Measurements from ENCODE around the gene CT55. TPM values are rescaled to one million over a fixed set of nuclear protein-coding genes. Genes with fewer than 3 reads are reported as not detected.
A peak's percentile ranks its signal among the peaks of the same experiment; 100 is the strongest.
"Not testable (repeated sequence)": the region's sequence is repeated elsewhere in the genome, so short reads cannot be mapped to it uniquely, and the experiment has no call there.

CT55 gene, protein sequence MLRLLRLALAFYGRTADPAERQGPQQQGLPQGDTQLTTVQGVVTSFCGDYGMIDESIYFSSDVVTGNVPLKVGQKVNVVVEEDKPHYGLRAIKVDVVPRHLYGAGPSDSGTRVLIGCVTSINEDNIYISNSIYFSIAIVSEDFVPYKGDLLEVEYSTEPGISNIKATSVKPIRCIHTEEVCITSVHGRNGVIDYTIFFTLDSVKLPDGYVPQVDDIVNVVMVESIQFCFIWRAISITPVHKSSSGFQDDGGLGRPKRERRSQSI
- total RNA-seq, result not detected

DNA sequence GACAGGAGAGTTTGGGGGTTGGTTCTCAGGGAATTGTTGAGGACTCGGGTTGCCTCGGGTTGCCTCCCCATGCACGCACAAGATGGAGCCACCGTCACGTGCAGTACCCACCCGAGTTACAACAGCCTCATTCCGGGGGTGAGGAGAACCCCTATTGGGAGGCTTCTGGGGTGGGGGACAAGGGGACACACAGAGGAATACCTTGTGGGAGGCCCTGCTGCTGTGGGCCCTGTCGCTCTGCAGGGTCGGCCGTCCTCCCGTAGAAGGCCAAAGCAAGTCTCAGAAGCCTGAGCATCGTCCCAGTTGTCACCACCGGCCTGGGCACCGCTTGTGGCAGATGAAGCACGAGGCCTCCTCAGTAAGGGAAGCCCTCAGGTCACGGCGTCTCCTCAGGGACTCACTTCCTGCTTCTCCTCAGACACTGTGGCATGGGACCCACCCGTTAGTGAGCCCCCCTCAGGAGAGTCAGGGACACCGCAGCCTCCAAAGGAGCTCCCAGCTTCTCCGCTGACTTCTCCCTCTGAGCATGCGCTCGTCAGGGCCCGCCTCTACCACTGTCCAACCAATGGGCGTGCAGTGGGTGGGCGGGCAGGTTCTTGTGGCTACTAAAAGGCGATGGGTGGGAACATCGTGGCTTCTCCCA, at the start of gene CT55:
Gene CT55, minus strand, starts transcription at position 522 of the 643 bp plus-strand sequence. Its CDS starts 227 bp downstream, at position 295.
- ChIA-PET POLR2A (no interaction called here), CTCF (no interaction called here)
- Mint-ChIP-seq H3K9me3 (no peaks in the 10 kb centered on the region), H3K4me3 (no peak within 1 kb of the TSS), H3K4me1 (ENCODE audit: low read depth) (peaks cover 3% of the 10 kb centered on the region), H3K36me3 (ENCODE audit: low read depth) (no peaks in the 10 kb centered on the region), H3K27ac (no peak within 1 kb of the TSS), H3K27me3 (peaks cover 11% of the 10 kb centered on the region)
- intact Hi-C loops (cut with micrococcal nuclease), result no loop called here
- DNase-seq (no peak), ATAC-seq (no peak)
- TF ChIP-seq, protein P1, sequence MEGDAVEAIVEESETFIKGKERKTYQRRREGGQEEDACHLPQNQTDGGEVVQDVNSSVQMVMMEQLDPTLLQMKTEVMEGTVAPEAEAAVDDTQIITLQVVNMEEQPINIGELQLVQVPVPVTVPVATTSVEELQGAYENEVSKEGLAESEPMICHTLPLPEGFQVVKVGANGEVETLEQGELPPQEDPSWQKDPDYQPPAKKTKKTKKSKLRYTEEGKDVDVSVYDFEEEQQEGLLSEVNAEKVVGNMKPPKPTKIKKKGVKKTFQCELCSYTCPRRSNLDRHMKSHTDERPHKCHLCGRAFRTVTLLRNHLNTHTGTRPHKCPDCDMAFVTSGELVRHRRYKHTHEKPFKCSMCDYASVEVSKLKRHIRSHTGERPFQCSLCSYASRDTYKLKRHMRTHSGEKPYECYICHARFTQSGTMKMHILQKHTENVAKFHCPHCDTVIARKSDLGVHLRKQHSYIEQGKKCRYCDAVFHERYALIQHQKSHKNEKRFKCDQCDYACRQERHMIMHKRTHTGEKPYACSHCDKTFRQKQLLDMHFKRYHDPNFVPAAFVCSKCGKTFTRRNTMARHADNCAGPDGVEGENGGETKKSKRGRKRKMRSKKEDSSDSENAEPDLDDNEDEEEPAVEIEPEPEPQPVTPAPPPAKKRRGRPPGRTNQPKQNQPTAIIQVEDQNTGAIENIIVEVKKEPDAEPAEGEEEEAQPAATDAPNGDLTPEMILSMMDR (IDR thresholded peaks at IDR 0.05), result no peak

DNA sequence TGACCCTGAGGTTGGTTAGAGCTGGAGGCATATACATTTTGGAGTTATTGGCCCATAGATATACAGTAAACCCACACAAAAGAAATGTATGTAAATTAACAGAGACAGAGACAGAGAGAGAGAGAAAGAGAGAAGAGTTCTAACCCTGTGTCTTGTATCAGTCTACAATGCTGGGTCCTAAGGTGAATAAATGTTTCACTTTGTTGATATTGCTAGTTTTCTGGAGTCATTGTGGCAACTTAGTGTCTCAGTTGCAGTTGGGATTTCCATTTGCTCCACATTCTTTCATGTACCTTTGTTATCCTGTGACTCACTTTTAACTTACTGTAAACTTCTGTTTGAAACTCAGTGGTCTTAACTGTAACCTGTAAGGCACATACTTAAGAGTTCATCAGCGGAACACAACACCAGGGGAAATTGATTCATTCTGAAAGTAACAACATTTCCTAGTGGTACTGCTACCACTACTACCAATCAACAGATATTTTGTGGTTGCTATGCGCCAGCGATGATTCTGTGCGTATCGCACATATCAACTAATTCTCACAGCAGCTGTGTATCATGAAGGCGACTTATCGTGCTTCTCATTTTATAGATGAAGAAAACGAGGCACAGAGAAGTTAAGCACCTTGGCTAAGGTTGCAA, 42.1 kb upstream of the CT55 start:
- Mint-ChIP-seq H3K4me3 (no peak overlapping the region), H3K27me3 (no peaks in the 10 kb centered on the region), H3K36me3 (ENCODE audit: low read depth) (no peaks in the 10 kb centered on the region), H3K27ac (peak overlapping the region; percentile 36), H3K4me1 (ENCODE audit: low read depth) (peaks cover 14% of the 10 kb centered on the region), H3K9me3 (no peaks in the 10 kb centered on the region)
- intact Hi-C loops (cut with micrococcal nuclease), result no loop called here
- DNase-seq, result peak; percentile 70
- TF ChIP-seq, protein P1 (IDR thresholded peaks at IDR 0.05), result no peak
- ATAC-seq, result peak; percentile 87
- POLR2A ChIA-PET, result no interaction called here
- CTCF ChIA-PET, result no interaction called here

DNA sequence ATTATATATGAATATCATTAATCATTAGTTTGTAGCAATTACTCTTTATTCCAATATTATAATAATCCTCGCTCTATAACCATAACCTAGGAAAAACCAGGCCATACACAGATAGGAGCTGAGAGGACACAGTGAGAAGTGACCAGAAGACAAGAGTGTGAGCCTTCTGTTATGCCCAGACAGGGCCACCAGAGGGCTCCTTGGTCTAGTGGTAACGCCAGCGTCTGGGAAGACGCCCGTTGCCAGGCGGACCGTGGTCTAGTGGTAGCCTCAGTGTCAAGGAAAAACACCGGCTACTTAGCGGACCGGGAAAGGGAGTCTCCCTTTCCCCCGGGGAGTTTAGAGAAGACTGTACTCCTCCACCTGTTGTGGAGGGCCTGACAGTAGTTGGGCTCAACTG, 35.2 kb upstream of the CT55 start:
- intact Hi-C loops (cut with micrococcal nuclease); H3K27ac Mint-ChIP-seq; ATAC-seq; H3K4me1 Mint-ChIP-seq (ENCODE audit: low read depth); H3K27me3 Mint-ChIP-seq; POLR2A ChIA-PET; H3K4me3 Mint-ChIP-seq; H3K9me3 Mint-ChIP-seq; H3K36me3 Mint-ChIP-seq (ENCODE audit: low read depth): not testable (repeated sequence)
- TF ChIP-seq, protein P1 (IDR thresholded peaks at IDR 0.05), result peak; percentile 47
- CTCF ChIA-PET, result interaction anchor here (1.0 kb wide), 1 partner anchor 136 kb away, joined by 3 read pairs; no protein-coding TSS in a partner anchor
- peak; percentile 59 for DNase-seq

DNA sequence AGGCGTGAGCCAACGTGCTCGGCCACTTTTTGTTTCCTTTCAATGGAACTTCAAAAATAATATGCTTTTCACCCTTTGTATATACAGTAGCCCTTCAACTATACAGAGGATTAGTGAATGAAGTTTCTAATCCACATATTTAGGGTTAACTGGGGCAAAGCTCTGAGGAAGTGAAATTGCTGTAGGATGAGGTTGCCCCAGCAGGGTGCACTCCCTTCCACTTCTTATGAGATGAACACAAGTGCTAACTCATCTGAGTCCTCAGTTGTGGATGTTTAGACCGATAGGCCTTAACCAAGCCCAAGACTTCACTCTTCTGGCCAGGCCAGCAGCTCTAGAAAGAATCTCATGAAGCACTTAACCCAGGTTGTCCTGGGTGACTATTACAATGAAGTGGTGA, 29.1 kb upstream of the CT55 start:
- no peaks in the 10 kb centered on the region for H3K36me3 Mint-ChIP-seq (ENCODE audit: low read depth)
- intact Hi-C loops (cut with micrococcal nuclease), result no loop called here
- ChIA-PET CTCF (no interaction called here), POLR2A (no interaction called here)
- no peaks in the 10 kb centered on the region for H3K4me1 Mint-ChIP-seq (ENCODE audit: low read depth)
- TF ChIP-seq, protein P1 (IDR thresholded peaks at IDR 0.05), result no peak
- ATAC-seq (no peak), DNase-seq (no peak)
- peaks cover 6% of the 10 kb centered on the region for H3K27me3 Mint-ChIP-seq
- H3K9me3 Mint-ChIP-seq, result no peaks in the 10 kb centered on the region
- H3K27ac Mint-ChIP-seq, result no peak overlapping the region
- no peak overlapping the region for H3K4me3 Mint-ChIP-seq

DNA sequence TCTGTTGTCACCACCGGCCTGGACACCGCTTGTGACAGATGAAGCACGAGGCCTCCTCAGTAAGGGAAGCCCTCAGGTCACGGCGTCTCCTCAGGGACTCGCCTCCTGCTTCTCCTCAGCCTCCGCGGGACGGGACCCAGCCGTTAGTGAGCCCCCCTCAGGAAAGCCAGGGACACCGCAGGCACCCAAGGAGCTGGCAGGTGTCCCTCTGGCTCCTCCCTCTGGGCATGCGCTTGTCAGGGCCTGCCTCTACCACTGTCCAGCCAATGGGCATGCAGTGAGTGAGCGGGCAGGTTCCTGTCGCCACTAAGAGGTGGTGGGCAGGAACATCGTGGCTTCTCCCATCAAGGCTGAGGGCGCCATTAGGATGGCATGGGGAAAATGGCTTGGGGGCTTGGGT, 23.5 kb upstream of the CT55 start:
- H3K27ac Mint-ChIP-seq, result no peak overlapping the region
- peaks cover 3% of the 10 kb centered on the region for H3K27me3 Mint-ChIP-seq
- no peak overlapping the region for H3K4me3 Mint-ChIP-seq
- intact Hi-C loops (cut with micrococcal nuclease), result no loop called here
- DNase-seq (no peak), ATAC-seq (no peak)
- TF ChIP-seq, protein P1 (IDR thresholded peaks at IDR 0.05), result no peak
- no peaks in the 10 kb centered on the region for H3K9me3 Mint-ChIP-seq
- H3K4me1 Mint-ChIP-seq (ENCODE audit: low read depth), result no peaks in the 10 kb centered on the region
- POLR2A ChIA-PET, result no interaction called here
- H3K36me3 Mint-ChIP-seq (ENCODE audit: low read depth), result no peaks in the 10 kb centered on the region
- CTCF ChIA-PET, result no interaction called here
